ENCODE results near the gene DBI. TPM values are rescaled to one million over a fixed set of nuclear protein-coding genes. Genes with fewer than 3 reads are reported as not detected.

DBI gene
- total and polyA plus RNA-seq, 2 of the 8 experiments (the other 6 are each of a cell fraction or from before 2014, with no cell fraction given): 180 to 212 TPM

DNA sequence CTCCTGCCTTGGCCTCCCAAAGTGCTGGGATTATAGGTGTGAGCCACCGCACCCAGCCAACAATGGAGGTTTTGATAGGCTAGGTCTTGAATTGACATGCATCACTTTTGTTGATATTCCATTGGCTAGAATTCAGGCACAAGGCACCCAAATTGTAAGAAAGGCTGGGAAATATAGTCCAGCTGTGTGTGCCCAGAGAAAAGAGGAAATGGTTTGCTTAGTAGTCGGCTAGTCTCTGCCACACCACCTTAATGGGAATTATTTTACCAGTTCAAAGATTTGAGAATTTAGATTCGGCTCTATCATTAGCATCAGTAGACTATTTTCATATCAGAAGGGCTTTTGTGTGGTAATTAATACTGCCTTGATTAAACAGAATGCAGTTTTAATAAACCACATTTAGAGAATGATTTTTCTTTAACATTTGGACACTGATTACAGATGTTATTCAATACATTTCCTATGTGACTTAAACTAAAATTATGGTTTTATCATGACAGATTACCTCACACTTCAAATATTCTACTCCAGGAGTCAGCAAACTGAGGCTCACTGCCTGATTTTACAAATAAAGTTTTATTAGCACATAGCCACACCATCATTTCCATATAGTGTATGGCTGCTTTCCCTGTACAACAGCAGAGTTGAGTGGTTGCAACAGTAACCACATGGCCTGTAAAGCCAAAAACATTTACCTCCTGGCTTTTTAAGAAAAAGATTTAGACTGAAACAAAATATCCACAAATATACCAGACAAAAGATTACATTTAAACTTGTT lies 27.4 kb downstream of the DBI start (continued):
- TF ChIP-seq EZH2 (IDR thresholded peaks at IDR 0.05; ENCODE audit: low read depth, low read length, severe bottlenecking) (no peak), EGR1 (IDR thresholded peaks at IDR 0.05; ENCODE audit: borderline replicate concordance, low read depth, low read length) (no peak)
